ENCODE measurements around the gene ATP6V1C2. TPM values are rescaled to one million over a fixed set of nuclear protein-coding genes. Genes with fewer than 3 reads are reported as not detected.

Gene ATP6V1C2
- total RNA-seq (2014; rRNA removed; shearing (Covaris generic); ENCODE audit: low replicate concordance): not detected in 2 replicates

- Histone ChIP-seq H3K27me3 (ENCODE audit: low read length) (no peaks in the 10 kb centered on the region), H3K9me3 (ENCODE audit: low read length) (no peaks in the 10 kb centered on the region), H3K4me2 (ENCODE audit: low read depth, low read length, poor library complexity, severe bottlenecking) (peak within 1 kb of the TSS; percentile 19), H3K27ac (ENCODE audit: low read length) (no peak within 1 kb of the TSS), H3K4me3 (ENCODE audit: low read length) (no peak within 1 kb of the TSS), H2AFZ (ENCODE audit: low read length) (no peak within 1 kb of the TSS), H3K79me2 (ENCODE audit: low read length) (no peaks in the 10 kb centered on the region), H3K4me1 (ENCODE audit: low read length) (peaks cover 3% of the 10 kb centered on the region; the same call in 1 of the 2 replicates), H3K36me3 (ENCODE audit: insufficient read depth, low read length) (no peaks in the 10 kb centered on the region), H4K20me1 (ENCODE audit: insufficient read depth, low read depth, low read length) (no peaks in the 10 kb centered on the region), H3K9me2 (replicated peaks; ENCODE audit: insufficient read depth, low read length) (no peaks in the 10 kb centered on the region), H3K9ac (ENCODE audit: low read length) (no peak within 1 kb of the TSS)
- peak; percentile 47 for DNase-seq
These were observed at the start of gene ATP6V1C2 for GRCh38 chr2:10721396-10722251. Gene ATP6V1C2, plus strand, starts transcription at chr2:10721630. Its CDS starts 1,220 bp downstream, at chr2:10722850.

- no peak for DNase-seq
- Histone ChIP-seq H2AFZ (ENCODE audit: low read length) (no peak overlapping the region), H3K9me2 (replicated peaks; ENCODE audit: insufficient read depth, low read length) (no peaks in the 10 kb centered on the region), H3K9ac (ENCODE audit: low read length) (no peak overlapping the region), H3K79me2 (ENCODE audit: low read length) (peaks cover 54% of the 10 kb centered on the region), H3K9me3 (ENCODE audit: low read length) (no peaks in the 10 kb centered on the region), H3K4me1 (ENCODE audit: low read length) (no peaks in the 10 kb centered on the region), H3K4me2 (ENCODE audit: low read depth, low read length, poor library complexity, severe bottlenecking) (no peak overlapping the region), H3K27me3 (ENCODE audit: low read length) (no peaks in the 10 kb centered on the region), H3K36me3 (ENCODE audit: insufficient read depth, low read length) (peaks cover 18% of the 10 kb centered on the region), H3K4me3 (ENCODE audit: low read length) (no peak overlapping the region), H4K20me1 (ENCODE audit: insufficient read depth, low read depth, low read length) (no peaks in the 10 kb centered on the region), H3K27ac (ENCODE audit: low read length) (no peak overlapping the region)
These were observed 46.3 kb upstream of the ATP6V1C2 start for GRCh38 chr2:10675131-10675530.

- H3K27ac ChIP-seq (ENCODE audit: low read length): no peak overlapping the region
- no peaks in the 10 kb centered on the region for H3K9me3 ChIP-seq (ENCODE audit: low read length)
- H4K20me1 ChIP-seq (ENCODE audit: insufficient read depth, low read depth, low read length): 0 out of 2 replicates have a peak, but pooled peaks cover under 1% of the 10 kb centered on the region
- H3K36me3 ChIP-seq (ENCODE audit: insufficient read depth, low read length): peaks cover 21% of the 10 kb centered on the region
- H3K4me3 ChIP-seq (ENCODE audit: low read length): no peak overlapping the region
- H3K4me2 ChIP-seq (ENCODE audit: low read depth, low read length, poor library complexity, severe bottlenecking): no peak overlapping the region
- H3K9me2 ChIP-seq (replicated peaks; ENCODE audit: insufficient read depth, low read length): no peaks in the 10 kb centered on the region
- H2AFZ ChIP-seq (ENCODE audit: low read length): no peak overlapping the region
- no peak overlapping the region for H3K9ac ChIP-seq (ENCODE audit: low read length)
- H3K4me1 ChIP-seq (ENCODE audit: low read length): no peaks in the 10 kb centered on the region
- H3K79me2 ChIP-seq (ENCODE audit: low read length): peaks cover 67% of the 10 kb centered on the region
- H3K27me3 ChIP-seq (ENCODE audit: low read length): no peaks in the 10 kb centered on the region
- DNase-seq: no peak
These were observed 43.2 kb upstream of the ATP6V1C2 start for GRCh38 chr2:10678225-10678624.

GRCh38 chr2:10680214-10680613 lies 41.2 kb upstream of the ATP6V1C2 start:
- H3K79me2 ChIP-seq (ENCODE audit: low read length): peaks cover 76% of the 10 kb centered on the region
- H4K20me1 ChIP-seq (ENCODE audit: insufficient read depth, low read depth, low read length): 0 out of 2 replicates have a peak, but pooled peaks cover 5% of the 10 kb centered on the region
- no peak overlapping the region for H3K4me2 ChIP-seq (ENCODE audit: low read depth, low read length, poor library complexity, severe bottlenecking)
- no peaks in the 10 kb centered on the region for H3K27me3 ChIP-seq (ENCODE audit: low read length)
- no peaks in the 10 kb centered on the region for H3K4me1 ChIP-seq (ENCODE audit: low read length)
- no peak overlapping the region for H3K4me3 ChIP-seq (ENCODE audit: low read length)
- no peak for DNase-seq
- no peak overlapping the region for H2AFZ ChIP-seq (ENCODE audit: low read length)
- H3K9me3 ChIP-seq (ENCODE audit: low read length): no peaks in the 10 kb centered on the region
- H3K9ac ChIP-seq (ENCODE audit: low read length): no peak overlapping the region
- H3K36me3 ChIP-seq (ENCODE audit: insufficient read depth, low read length): peaks cover 18% of the 10 kb centered on the region
- no peak overlapping the region for H3K27ac ChIP-seq (ENCODE audit: low read length)
- H3K9me2 ChIP-seq (replicated peaks; ENCODE audit: insufficient read depth, low read length): no peaks in the 10 kb centered on the region

GRCh38 chr2:10680957-10681356 lies 40.5 kb upstream of the ATP6V1C2 start:
- H3K36me3 ChIP-seq (ENCODE audit: insufficient read depth, low read length): peaks cover 18% of the 10 kb centered on the region
- H3K4me2 ChIP-seq (ENCODE audit: low read depth, low read length, poor library complexity, severe bottlenecking): no peak overlapping the region
- 0 out of 2 replicates have a peak, but pooled peaks cover 10% of the 10 kb centered on the region for H4K20me1 ChIP-seq (ENCODE audit: insufficient read depth, low read depth, low read length)
- H3K4me1 ChIP-seq (ENCODE audit: low read length): no peaks in the 10 kb centered on the region
- H3K9me2 ChIP-seq (replicated peaks; ENCODE audit: insufficient read depth, low read length): no peaks in the 10 kb centered on the region
- H3K27me3 ChIP-seq (ENCODE audit: low read length): no peaks in the 10 kb centered on the region
- no peak overlapping the region for H2AFZ ChIP-seq (ENCODE audit: low read length)
- H3K9me3 ChIP-seq (ENCODE audit: low read length): no peaks in the 10 kb centered on the region
- DNase-seq: no peak
- no peak overlapping the region for H3K27ac ChIP-seq (ENCODE audit: low read length)
- no peak overlapping the region for H3K4me3 ChIP-seq (ENCODE audit: low read length)
- peaks cover 77% of the 10 kb centered on the region for H3K79me2 ChIP-seq (ENCODE audit: low read length)
- no peak overlapping the region for H3K9ac ChIP-seq (ENCODE audit: low read length)

GRCh38 chr2:10686176-10686730 lies 35.2 kb upstream of the ATP6V1C2 start:
- H3K4me3 ChIP-seq (ENCODE audit: low read length): no peak overlapping the region
- H3K27ac ChIP-seq (ENCODE audit: low read length): no peak overlapping the region
- H2AFZ ChIP-seq (ENCODE audit: low read length): no peak overlapping the region
- peaks cover 29% of the 10 kb centered on the region for H3K4me1 ChIP-seq (ENCODE audit: low read length)
- no peak overlapping the region for H3K4me2 ChIP-seq (ENCODE audit: low read depth, low read length, poor library complexity, severe bottlenecking)
- H3K36me3 ChIP-seq (ENCODE audit: insufficient read depth, low read length): peaks cover 6% of the 10 kb centered on the region; the same call in 1 of the 2 replicates
- 0 out of 2 replicates have a peak overlapping the region, but pooled peaks have one; percentile 7 for H3K9ac ChIP-seq (ENCODE audit: low read length)
- H3K27me3 ChIP-seq (ENCODE audit: low read length): no peaks in the 10 kb centered on the region
- H4K20me1 ChIP-seq (ENCODE audit: insufficient read depth, low read depth, low read length): peaks cover 39% of the 10 kb centered on the region
- DNase-seq: no peak
- H3K79me2 ChIP-seq (ENCODE audit: low read length): peaks cover 85% of the 10 kb centered on the region
- no peaks in the 10 kb centered on the region for H3K9me3 ChIP-seq (ENCODE audit: low read length)
- no peaks in the 10 kb centered on the region for H3K9me2 ChIP-seq (replicated peaks; ENCODE audit: insufficient read depth, low read length)

- DNase-seq: no peak
- peak overlapping the region; percentile 87; the same call in 1 of the 2 replicates for H2AFZ ChIP-seq (ENCODE audit: low read length)
- no peaks in the 10 kb centered on the region for H3K9me3 ChIP-seq (ENCODE audit: low read length)
- peaks cover 29% of the 10 kb centered on the region for H3K4me1 ChIP-seq (ENCODE audit: low read length)
- H3K79me2 ChIP-seq (ENCODE audit: low read length): peaks cover 61% of the 10 kb centered on the region
- peak overlapping the region; percentile 97 for H3K9ac ChIP-seq (ENCODE audit: low read length)
- peak overlapping the region; percentile 91 for H3K4me3 ChIP-seq (ENCODE audit: low read length)
- no peaks in the 10 kb centered on the region; the same call in 1 of the 2 replicates for H3K36me3 ChIP-seq (ENCODE audit: insufficient read depth, low read length)
- no peaks in the 10 kb centered on the region for H3K27me3 ChIP-seq (ENCODE audit: low read length)
- no peak overlapping the region for H3K27ac ChIP-seq (ENCODE audit: low read length)
- H3K9me2 ChIP-seq (replicated peaks; ENCODE audit: insufficient read depth, low read length): no peaks in the 10 kb centered on the region
- H3K4me2 ChIP-seq (ENCODE audit: low read depth, low read length, poor library complexity, severe bottlenecking): peak overlapping the region; percentile 85
- H4K20me1 ChIP-seq (ENCODE audit: insufficient read depth, low read depth, low read length): peaks cover 35% of the 10 kb centered on the region
These were observed 32.3 kb upstream of the ATP6V1C2 start for GRCh38 chr2:10688921-10689807.
